HepG2 (cell line): ENCODE measurements around the gene ARHGDIA. TPM values are rescaled to one million over a fixed set of nuclear protein-coding genes. Genes with fewer than 3 reads are reported as not detected.

ENCODE experiments used
- AGO2 ChIP-seq: fragments of 200-400 bp; formaldehyde crosslinking; optimal IDR thresholded peaks from 2 replicates; pipeline ENCODE3; 2017; ENCODE audit warnings: mild to moderate bottlenecking, low read depth, low read length, moderate library complexity
- CC2D1A ChIP-seq: sonication (generic); formaldehyde crosslinking; IDR thresholded peaks from 2 replicates; pipeline ENCODE4 v1.8.1; 2023; ENCODE audit warnings: mild to moderate bottlenecking, missing genetic modification reagents
- JDP2 ChIP-seq: sonication (generic); formaldehyde crosslinking; IDR thresholded peaks from 2 replicates; pipeline ENCODE4 v1.8.1; 2022; ENCODE audit warnings: missing genetic modification reagents, borderline replicate concordance
- JUND ChIP-seq: sonication (generic); formaldehyde crosslinking; IDR thresholded peaks from 2 replicates; pipeline ENCODE4 v1.8.0; 2022; ENCODE audit warnings: mild to moderate bottlenecking, missing genetic modification reagents
- KDM2A ChIP-seq: sonication (generic); formaldehyde crosslinking; IDR thresholded peaks from 2 replicates; pipeline ENCODE4 v1.4.0; 2020; ENCODE audit warnings: low read depth, missing genetic modification reagents, borderline replicate concordance
- KDM6A ChIP-seq: IDR thresholded peaks from 2 replicates; pipeline ENCODE4 v1.6.1; 2016; ENCODE audit warnings: low read depth
- NR2F2 ChIP-seq: IDR thresholded peaks from 2 replicates; pipeline ENCODE4 v1.6.1; 2012; ENCODE audit warnings: low read depth, inconsistent platforms, borderline replicate concordance
- RFX1 ChIP-seq: fragments of 450-650 bp; IDR thresholded peaks from 2 replicates; pipeline ENCODE4 v1.6.1; 2017
- SNAI1 ChIP-seq: sonication (generic); formaldehyde crosslinking; IDR thresholded peaks from 2 replicates; pipeline ENCODE4 v1.5.0; 2020; ENCODE audit warnings: mild to moderate bottlenecking, missing genetic modification reagents, borderline replicate concordance
- SRSF4 ChIP-seq: fragments of 200-400 bp; formaldehyde crosslinking; IDR thresholded peaks from one replicate; pipeline ENCODE4 v1.6.1; 2018; ENCODE audit warnings: mild to moderate bottlenecking, low read depth, low read length, moderate library complexity; ENCODE audit not compliant: poor library complexity, severe bottlenecking
- TAF1 ChIP-seq: sonication (generic); formaldehyde crosslinking; IDR thresholded peaks from 2 replicates; pipeline ENCODE4 v1.4.0; 2020; ENCODE audit warnings: missing genetic modification reagents
- ZBTB1 ChIP-seq: sonication (generic); formaldehyde crosslinking; IDR thresholded peaks from 2 replicates; pipeline ENCODE4 v1.4.0; 2020; ENCODE audit warnings: missing genetic modification reagents, borderline replicate concordance
- ZNF230 ChIP-seq: sonication (generic); formaldehyde crosslinking; IDR thresholded peaks from 2 replicates; pipeline ENCODE4 v1.4.0; 2020; ENCODE audit warnings: mild to moderate bottlenecking, missing genetic modification reagents
- polyA plus RNA-seq, 8 experiments: library from polyadenylated mRNA; depleted of rRNA in 3 of 8; stranded (reverse) in 7 of 8; unstranded in 1 of 8; fragments of >200 nt; fragmentation: Illumina TruSeq in 4 of 8; extraction: Trizol in 4 of 8; gene quantifications; 2 replicates each; pipeline versions ENCODE4 v1.2.1 to v1.2.3, GENCODE V29; 2011 to 2016; ENCODE audit warnings: low read depth in 4 of 8, missing spikeins in 1 of 8, mixed read lengths in 1 of 8; ENCODE audit not compliant: insufficient read depth in 1 of 8
- total RNA-seq, 5 experiments: library from RNA; depleted of rRNA; stranded (reverse); fragments of >200 nt; fragmentation: Illumina TruSeq; extraction: Trizol; gene quantifications; 2 replicates each; pipeline ENCODE4 v1.2.3, GENCODE V29; 2016; ENCODE audit warnings: low read depth in 1 of 5
- TF ChIP-seq, protein P1 (sequence below): sonication (generic); formaldehyde crosslinking; IDR thresholded peaks from 2 replicates; pipeline ENCODE4 v1.5.0; 2020; ENCODE audit warnings: mild to moderate bottlenecking, missing genetic modification reagents
- TF ChIP-seq, protein P2 (sequence below): sonication (generic); formaldehyde crosslinking; IDR thresholded peaks from 2 replicates; pipeline ENCODE4 v1.9.0; 2022; ENCODE audit warnings: missing genetic modification reagents, mild to moderate bottlenecking, borderline replicate concordance
- TF ChIP-seq, protein P3 (sequence below): sonication (generic); formaldehyde crosslinking; IDR thresholded peaks from 2 replicates; pipeline ENCODE4 v1.8.0; 2022; ENCODE audit warnings: missing genetic modification reagents, mild to moderate bottlenecking, borderline replicate concordance
- TF ChIP-seq, protein P4 (sequence below): sonication (generic); formaldehyde crosslinking; IDR thresholded peaks from 2 replicates; pipeline ENCODE4 v1.8.1; 2023; ENCODE audit warnings: missing genetic modification reagents, mild to moderate bottlenecking, borderline replicate concordance
- TF ChIP-seq, protein P5 (sequence below): sonication (generic); formaldehyde crosslinking; IDR thresholded peaks from 2 replicates; pipeline ENCODE4 v1.8.1; 2023; ENCODE audit warnings: mild to moderate bottlenecking, inconsistent platforms, moderate library complexity, missing genetic modification reagents, borderline replicate concordance
- TF ChIP-seq, protein P6 (sequence below): sonication (generic); formaldehyde crosslinking; IDR thresholded peaks from 2 replicates; pipeline ENCODE4 v1.8.1; 2023; ENCODE audit warnings: mild to moderate bottlenecking, moderate library complexity, missing genetic modification reagents

Gene ARHGDIA
- total and polyA plus RNA-seq, 2 of the 13 experiments (the other 11 are each of a cell fraction or from before 2014, with no cell fraction given) = 40.0 to 64.0 TPM

DNA sequence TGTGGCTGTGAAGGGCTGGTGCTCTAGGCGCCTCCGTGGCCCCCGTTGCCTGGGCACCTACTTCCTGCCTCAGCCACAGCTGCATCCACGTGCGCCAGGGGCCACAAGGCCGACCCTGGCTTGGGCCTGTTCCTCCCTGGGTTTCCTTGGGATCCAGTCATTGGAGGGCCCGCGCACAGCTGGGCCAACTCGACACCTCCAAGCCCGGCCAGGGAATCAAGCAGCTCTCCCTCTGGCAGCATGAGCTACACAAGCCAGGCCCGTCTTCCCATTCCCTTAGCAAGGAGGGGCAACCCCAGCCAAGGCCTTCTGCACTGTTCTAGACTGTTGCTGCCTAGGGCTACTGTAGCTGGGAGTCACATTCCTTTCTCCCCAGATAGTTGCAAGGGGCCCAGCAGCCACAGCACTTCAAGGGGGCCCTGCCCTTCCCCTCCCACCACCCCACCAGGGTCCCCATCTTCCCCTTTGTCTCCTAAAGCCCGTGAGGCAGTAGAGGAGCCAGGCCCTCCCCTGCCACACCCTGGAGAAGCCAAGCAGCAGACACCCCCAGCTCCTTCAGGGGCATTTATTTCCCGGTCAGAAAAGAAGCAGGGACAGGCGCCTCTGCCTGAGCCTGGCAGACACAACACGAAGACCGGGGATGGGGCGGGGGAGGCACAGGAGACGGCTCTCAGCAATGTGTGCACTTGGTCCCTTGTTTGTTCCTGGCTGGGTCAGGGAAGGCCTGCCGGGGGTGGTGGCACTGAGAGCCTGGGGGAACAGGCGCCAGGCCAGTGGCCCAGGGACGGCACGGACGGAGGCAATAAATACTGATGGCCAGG is 3.8 kb downstream of the ARHGDIA start (continued):
- TF ChIP-seq AGO2 (peak; percentile 99), RFX1 (no peak), JDP2 (CRISPR knock-in tag) (0 out of 2 replicates have a peak, but pooled peaks have one; percentile 5), KDM6A (CRISPR knock-in tag) (no peak), ZBTB1 (CRISPR knock-in tag) (no peak), ZNF230 (peak; percentile 42; the same call in 1 of the 2 replicates), JUND (CRISPR knock-in tag) (peak; percentile 23), NR2F2 (no peak), TAF1 (CRISPR knock-in tag) (no peak; the same call in 1 of the 2 replicates), KDM2A (CRISPR knock-in tag) (peak; percentile 64; the same call in 1 of the 2 replicates), SRSF4 (peak; percentile 66), SNAI1 (CRISPR knock-in tag) (0 out of 2 replicates have a peak, but pooled peaks have one; percentile 21), CC2D1A (0 out of 2 replicates have a peak, but pooled peaks have one; percentile 89)
- TF ChIP-seq, protein P1, sequence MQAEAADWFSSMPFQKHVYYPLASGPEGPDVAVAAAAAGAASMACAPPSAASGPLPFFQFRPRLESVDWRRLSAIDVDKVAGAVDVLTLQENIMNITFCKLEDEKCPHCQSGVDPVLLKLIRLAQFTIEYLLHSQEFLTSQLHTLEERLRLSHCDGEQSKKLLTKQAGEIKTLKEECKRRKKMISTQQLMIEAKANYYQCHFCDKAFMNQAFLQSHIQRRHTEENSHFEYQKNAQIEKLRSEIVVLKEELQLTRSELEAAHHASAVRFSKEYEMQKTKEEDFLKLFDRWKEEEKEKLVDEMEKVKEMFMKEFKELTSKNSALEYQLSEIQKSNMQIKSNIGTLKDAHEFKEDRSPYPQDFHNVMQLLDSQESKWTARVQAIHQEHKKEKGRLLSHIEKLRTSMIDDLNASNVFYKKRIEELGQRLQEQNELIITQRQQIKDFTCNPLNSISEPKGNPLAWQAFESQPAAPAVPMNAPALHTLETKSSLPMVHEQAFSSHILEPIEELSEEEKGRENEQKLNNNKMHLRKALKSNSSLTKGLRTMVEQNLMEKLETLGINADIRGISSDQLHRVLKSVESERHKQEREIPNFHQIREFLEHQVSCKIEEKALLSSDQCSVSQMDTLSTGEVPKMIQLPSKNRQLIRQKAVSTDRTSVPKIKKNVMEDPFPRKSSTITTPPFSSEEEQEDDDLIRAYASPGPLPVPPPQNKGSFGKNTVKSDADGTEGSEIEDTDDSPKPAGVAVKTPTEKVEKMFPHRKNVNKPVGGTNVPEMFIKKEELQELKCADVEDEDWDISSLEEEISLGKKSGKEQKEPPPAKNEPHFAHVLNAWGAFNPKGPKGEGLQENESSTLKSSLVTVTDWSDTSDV (CRISPR knock-in tag) = no peak
- TF ChIP-seq, protein P2, sequence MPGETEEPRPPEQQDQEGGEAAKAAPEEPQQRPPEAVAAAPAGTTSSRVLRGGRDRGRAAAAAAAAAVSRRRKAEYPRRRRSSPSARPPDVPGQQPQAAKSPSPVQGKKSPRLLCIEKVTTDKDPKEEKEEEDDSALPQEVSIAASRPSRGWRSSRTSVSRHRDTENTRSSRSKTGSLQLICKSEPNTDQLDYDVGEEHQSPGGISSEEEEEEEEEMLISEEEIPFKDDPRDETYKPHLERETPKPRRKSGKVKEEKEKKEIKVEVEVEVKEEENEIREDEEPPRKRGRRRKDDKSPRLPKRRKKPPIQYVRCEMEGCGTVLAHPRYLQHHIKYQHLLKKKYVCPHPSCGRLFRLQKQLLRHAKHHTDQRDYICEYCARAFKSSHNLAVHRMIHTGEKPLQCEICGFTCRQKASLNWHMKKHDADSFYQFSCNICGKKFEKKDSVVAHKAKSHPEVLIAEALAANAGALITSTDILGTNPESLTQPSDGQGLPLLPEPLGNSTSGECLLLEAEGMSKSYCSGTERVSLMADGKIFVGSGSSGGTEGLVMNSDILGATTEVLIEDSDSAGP (CRISPR knock-in tag) = peak; percentile 53; the same call in 1 of the 2 replicates
- TF ChIP-seq, protein P3, sequence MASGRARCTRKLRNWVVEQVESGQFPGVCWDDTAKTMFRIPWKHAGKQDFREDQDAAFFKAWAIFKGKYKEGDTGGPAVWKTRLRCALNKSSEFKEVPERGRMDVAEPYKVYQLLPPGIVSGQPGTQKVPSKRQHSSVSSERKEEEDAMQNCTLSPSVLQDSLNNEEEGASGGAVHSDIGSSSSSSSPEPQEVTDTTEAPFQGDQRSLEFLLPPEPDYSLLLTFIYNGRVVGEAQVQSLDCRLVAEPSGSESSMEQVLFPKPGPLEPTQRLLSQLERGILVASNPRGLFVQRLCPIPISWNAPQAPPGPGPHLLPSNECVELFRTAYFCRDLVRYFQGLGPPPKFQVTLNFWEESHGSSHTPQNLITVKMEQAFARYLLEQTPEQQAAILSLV (CRISPR knock-in tag) = 0 out of 2 replicates have a peak, but pooled peaks have one; percentile 43
- TF ChIP-seq, protein P4, sequence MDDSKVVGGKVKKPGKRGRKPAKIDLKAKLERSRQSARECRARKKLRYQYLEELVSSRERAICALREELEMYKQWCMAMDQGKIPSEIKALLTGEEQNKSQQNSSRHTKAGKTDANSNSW (CRISPR knock-in tag) = 0 out of 2 replicates have a peak, but pooled peaks have one; percentile 68
- TF ChIP-seq, protein P5, sequence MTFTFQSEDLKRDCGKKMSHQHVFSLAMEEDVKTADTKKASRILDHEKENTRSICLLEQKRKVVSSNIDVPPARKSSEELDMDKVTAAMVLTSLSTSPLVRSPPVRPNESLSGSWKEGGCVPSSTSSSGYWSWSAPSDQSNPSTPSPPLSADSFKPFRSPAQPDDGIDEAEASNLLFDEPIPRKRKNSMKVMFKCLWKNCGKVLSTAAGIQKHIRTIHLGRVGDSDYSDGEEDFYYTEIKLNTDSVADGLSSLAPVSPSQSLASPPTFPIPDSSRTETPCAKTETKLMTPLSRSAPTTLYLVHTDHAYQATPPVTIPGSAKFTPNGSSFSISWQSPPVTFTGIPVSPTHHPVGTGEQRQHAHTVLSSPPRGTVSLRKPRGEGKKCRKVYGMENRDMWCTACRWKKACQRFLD = no peak
- TF ChIP-seq, protein P6, sequence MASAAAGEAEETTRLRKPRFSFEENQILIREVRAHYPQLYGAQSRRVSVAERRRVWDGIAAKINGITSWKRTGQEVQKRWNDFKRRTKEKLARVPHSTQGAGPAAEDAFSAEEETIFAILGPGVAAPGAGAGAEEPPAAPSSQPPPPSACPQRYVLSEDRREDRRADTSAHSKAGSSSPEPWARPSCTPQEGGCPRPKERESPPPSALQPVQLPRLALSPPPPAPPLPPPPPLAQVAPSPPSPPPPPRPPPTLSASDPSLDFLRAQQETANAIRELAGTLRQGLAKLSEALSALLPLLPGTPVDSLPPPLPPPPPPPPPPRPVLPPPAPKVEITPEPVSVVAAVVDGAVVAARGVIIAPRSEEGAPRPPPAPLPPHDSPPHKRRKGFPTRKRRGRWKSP (CRISPR knock-in tag) = no peak
